Measurements from ENCODE around the gene KIRREL1. TPM values are rescaled to one million over a fixed set of nuclear protein-coding genes. Genes with fewer than 3 reads are reported as not detected.

The KIRREL1 gene
- total RNA-seq, 1 experiment from 2014 or later: 31.1 TPM

DNA sequence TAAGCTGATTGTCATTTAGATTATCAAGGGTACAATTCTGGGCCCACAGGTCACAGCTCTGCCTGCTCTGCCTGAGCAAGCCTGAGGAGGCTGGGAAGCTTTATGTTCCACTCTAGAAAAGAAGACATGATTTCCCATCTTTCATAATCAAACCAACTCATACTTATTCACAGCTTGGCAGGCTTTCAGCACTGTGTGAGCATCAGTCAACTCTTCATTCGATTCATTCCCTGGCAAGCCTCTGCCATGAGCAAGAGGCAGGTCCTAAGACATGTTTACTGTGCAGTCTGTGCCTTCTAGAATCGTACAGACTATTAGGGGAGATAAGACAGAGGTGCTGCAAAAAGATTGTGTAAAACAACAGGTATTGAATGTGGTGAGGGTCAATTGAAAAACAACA, 24.5 kb upstream of the KIRREL1 start:
- no peak for DNase-seq (ENCODE audit: low spot score)
- in situ Hi-C loops (cut with HindIII; ENCODE audit: low sequenced_read_pairs): loop anchor here (25.0 kb wide), 1 partner anchor 143 kb away; no protein-coding TSS in a partner anchor

DNA sequence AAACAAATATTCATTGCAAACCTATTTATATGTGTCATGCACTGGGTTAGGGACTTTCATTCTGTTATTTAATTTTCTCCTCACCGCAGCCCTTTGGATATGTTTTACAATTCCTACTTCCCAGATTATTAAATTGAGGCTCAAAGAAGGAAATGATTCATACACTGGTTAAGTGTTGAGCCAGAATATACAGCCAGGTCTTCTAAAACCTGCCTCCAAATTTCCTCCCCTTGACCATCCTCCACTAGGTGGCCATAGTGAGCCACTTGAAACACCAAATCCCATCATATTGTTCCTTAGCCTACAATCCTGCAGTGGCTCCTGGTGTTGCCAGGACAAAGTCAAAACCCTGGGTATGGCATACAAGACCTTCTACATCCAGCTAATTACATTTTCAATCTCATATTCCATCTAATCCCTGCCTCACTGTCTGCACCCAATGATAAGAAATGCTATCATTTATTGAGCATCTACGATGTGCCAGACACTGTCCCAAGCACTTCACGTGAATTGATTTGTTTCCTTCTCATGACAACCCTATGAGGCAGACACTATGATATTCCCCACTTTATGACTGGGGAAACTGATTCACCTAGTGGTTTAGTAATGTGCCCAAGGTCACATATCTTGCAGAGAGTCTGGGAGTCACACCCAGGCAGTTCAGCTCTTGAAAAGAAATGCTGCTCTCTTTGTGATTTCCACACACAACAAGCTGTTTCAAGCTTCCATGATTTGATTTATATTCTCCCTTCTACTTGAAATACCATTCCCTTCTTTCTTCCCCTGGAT, 23.6 kb upstream of the KIRREL1 start:
- in situ Hi-C loops (cut with HindIII; ENCODE audit: low sequenced_read_pairs): loop anchor here (25.0 kb wide), 1 partner anchor 142 kb away; no protein-coding TSS in a partner anchor
- DNase-seq (ENCODE audit: low spot score): peak; percentile 25

DNA sequence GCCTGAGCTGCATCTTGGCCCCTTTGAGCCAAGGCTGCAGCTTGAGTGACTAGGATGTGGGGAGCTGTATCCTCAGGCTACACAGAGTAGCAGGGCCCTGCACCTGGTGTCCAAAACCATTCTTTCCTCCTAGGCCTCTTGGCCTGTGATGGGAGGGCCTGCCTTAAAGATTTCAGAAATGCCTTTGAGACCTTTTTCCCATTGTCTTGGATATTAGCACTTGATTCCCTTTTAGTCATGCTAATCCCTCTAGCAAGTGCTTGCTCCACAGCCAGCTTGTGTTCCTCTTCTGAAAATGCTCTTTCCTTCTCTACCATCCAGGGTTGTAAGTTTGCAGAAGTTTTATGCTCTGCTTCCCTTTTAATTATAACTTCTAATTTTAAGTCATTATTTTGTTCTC, 21.7 kb upstream of the KIRREL1 start:
- in situ Hi-C loops (cut with HindIII; ENCODE audit: low sequenced_read_pairs): loop anchor here (25.0 kb wide), 1 partner anchor 141 kb away; no protein-coding TSS in a partner anchor
- no peak for DNase-seq (ENCODE audit: low spot score)

DNA sequence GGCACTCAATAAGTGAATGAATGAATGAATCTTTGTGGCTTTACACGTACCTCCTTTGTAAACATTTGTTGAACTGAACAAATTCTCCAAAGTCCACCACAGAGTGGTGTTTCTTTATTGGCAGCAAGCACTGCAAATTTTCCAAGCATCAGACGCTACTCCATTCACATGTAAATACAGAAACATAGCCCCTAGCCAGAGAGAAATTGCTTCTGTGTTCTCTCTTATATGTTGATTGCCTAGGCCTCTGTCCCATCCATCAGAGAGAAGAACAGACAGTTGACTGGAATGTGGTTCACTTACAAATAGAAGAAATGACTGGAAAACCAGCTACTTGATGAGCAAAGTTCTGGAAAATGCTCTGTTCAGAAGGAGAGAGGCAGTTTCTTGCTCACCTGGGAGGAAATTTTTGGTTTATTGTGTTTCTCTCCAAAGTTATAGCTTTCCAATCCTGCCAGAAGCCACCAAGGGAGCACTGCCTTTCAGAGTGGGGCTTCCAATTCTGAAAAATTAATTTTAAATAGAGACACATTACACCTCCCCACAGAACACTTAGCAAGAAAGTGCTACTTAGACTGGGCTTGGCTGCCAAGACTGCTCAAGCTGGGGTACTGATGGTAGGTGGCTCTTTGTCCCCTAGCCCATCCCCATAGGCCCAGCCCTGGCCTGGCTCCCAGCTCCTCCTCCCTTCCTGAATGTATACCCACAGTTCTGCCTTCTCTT, 18.1 kb upstream of the KIRREL1 start:
- in situ Hi-C loops (cut with HindIII; ENCODE audit: low sequenced_read_pairs): no loop called here
- no peak for DNase-seq (ENCODE audit: low spot score)

DNA sequence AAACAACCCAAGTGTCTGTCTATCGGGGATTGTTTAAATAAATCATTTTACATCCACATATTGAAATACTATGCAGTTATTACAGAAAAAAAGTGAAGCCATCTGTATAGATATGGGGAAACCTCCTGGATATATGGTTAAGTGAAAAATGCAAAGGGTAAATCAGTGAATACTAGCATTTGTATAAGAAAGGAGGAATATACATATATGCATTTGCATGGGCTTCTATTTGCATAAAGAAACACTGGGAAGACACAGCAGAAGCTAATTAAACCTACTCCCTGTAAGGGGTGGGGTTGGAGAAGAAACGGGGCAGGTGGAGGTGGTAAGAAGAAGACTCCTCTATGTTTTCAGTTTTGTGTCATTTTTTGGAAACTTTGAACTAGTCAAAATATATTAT, 16.6 kb upstream of the KIRREL1 start:
- in situ Hi-C loops (cut with HindIII; ENCODE audit: low sequenced_read_pairs): no loop called here
- DNase-seq (ENCODE audit: low spot score): no peak

DNA sequence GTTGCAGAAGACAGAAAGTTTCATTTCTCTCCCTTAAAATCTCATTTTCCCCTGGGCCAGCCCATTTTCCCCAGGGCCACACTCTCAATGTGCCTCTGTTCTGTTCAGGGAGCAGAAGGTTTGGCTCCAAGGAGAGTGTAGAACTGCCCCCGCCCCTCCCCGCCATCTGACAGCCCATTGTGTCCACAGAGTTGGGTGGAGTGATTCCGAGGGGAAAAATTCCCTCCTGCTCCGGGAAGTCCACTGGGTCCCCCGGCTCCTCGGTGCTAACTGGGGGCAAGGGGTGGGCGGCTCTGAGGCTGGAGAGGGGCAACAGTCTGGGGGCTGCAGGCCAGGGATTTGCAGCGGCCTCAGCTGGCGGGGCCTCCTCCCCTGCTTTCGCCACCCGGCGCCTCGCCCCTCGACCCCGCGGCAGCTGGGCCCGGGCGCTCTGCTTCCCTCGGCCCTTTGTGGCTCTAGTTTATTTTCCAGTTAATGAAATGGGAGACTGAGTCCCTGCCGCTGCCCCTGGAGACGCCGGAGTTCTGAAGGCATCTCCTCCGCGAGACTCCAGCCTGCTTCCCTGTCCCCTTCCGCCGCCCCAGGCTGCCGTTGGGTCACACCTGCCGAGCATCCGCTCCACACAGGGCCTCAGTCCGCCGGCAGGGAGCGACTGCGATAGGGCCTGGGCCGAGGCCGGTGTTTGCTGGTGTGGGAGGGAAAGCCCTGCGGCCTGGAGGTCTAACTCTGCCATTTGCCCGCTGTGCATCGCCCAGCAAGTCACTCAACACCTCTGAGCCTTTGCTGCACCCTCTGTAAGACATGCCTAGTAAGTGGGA, 14.7 kb upstream of the KIRREL1 start:
- DNase-seq (ENCODE audit: low spot score): no peak
- in situ Hi-C loops (cut with HindIII; ENCODE audit: low sequenced_read_pairs): no loop called here

DNA sequence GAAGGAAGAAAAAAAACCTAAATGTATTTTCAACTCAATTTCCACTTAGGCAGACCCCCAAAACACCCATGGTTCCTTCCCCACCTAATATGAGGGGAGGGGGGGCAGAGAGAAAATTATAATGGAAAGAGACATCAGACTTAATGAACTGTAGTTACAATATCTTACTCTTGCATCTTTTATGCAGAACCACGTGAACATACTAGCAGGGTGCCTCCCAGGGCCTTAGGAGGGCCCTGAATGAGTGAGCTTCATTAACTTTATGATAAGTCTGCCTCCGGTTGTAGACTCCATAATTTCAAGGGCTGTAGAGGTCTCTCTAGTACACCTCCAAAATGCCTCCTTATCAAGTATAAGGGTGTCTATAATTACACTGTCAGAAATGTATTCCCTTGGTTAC, 11.3 kb upstream of the KIRREL1 start:
- in situ Hi-C loops (cut with HindIII; ENCODE audit: low sequenced_read_pairs): no loop called here
- DNase-seq (ENCODE audit: low spot score): no peak

DNA sequence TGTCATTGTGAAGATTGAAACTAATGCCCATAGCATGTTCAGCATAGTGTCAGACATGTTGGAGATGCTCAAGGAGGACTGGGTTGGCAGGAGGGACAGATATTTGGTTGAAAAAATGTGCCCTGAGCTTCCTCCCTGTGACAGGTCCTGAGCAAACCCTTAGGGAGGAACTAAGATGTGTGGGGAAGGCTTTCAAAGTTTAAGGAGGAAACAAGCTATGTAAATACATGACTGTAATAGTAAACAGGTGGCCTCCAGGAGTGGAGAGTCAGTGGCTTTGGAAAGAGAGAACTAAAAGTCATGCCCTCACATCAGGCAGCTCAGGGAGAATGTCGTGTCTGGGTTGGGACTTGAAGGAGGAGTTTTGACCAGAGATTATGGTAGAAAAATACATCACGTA, 9.7 kb upstream of the KIRREL1 start:
- in situ Hi-C loops (cut with HindIII; ENCODE audit: low sequenced_read_pairs): no loop called here
- DNase-seq (ENCODE audit: low spot score): no peak

DNA sequence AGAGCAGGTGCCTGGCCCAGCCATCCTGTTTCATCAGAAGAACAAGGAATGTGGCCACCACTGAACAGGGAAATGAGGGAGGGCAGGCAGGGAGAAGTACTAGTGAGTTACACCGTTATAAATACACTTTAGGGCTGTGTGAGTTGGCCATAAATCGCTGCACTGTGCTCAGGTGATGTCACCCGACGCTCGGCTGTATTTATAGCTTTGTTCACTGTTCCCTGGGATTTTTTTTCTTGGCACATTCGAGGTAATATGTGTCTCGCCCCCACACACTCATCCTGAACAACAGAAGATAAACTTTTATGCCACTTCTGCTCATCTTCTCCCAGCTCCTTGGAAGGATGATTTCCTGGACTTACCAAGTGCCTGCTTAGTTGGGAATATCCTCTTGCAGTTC, 9.0 kb upstream of the KIRREL1 start:
- DNase-seq (ENCODE audit: low spot score): no peak
- in situ Hi-C loops (cut with HindIII; ENCODE audit: low sequenced_read_pairs): no loop called here

DNA sequence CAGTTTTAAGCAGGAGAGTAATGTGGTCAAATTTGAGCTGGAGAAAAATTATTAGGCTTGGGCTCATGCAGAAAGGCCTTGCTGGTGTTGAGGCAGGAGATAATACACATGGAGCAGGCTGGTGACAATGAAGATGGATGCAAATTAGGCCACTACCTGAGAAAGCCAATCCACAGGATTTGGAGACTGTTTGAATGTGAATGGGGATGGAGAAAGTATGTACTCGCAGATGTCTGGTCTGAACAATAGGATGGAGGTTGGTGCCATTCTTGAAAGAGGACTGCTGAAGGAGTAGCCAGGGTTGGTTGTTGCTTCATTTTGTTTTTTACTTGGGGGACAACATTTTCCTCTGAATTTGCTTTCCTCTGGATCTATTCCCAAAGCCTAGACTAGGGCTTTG, 8.0 kb upstream of the KIRREL1 start:
- no peak for DNase-seq (ENCODE audit: low spot score)
- in situ Hi-C loops (cut with HindIII; ENCODE audit: low sequenced_read_pairs): no loop called here

DNA sequence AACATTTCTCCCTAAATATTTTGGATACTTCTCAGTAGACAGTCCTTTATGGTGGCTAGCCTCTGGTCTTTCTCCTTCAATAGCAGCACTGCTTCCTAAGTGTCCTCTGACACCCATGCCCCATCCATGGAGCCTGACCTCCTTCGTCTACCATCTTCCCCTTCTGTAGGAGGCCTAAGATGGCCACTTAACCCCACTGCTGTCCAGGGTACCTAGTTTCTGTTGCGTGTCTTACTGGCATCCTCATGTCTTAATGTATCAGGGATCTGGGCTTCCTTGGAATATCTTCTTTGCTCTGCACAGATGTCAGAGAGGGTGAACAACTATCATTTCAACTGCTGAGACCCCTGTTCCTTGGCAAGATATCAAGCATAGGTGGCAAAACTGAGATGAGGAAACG, 5.4 kb upstream of the KIRREL1 start:
- in situ Hi-C loops (cut with HindIII; ENCODE audit: low sequenced_read_pairs): no loop called here
- DNase-seq (ENCODE audit: low spot score): no peak

DNA sequence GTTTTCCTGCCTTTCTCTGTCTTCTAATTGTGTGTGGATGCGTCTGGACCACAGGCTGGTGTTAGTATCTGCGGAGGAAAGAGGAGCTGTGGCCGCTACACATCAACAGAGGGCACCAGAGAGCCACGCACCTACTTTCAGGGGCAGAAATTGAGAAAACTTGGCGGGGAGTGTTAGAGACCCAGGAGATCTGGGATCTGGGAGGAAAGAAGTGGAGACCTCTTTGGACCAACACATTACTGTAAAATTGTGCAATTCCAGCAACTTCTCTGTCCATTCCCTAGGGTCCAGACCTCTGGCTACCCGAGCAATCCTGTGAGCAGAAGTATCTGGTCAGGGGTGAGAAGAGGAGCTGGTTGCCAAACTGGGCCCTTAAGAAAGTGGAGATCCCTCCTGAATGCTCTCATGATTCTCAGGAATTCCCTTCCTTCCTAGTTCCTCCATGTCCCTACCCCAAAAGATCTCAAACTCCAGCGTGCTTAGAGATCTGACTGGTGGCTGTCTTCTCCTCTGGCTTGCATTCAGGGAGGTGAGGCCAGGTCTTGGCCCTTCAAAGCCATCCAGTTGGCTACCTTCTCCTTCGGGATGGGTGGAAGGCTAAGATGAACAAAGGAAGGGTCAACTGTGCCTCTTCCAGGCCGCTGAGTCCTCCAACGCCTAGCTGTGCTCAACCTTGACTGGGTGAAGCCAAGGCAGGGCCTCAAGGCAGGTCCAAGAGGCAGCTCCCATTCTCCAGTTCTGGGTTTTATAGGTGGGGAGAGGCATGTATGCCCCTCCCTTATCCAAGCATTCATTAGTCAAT, 1.2 kb upstream of the KIRREL1 start:
- in situ Hi-C loops (cut with HindIII; ENCODE audit: low sequenced_read_pairs): no loop called here
- peak; percentile 37 for DNase-seq (ENCODE audit: low spot score)

DNA sequence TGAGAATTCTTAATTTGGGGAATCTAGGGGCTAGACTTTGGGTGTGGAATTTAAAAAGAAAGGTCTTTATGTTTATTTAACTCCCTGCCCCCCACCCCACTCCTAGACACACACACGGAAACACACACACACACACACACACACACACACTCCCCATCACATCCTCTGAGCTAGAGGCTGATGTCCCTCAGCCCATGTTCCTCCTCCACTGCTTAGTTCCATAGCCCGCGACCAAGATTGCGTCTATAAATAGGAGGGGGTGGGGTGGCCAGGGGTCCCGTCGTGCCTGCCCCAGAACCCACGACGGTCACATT, 655 bp upstream of the KIRREL1 start:
- in situ Hi-C loops (cut with HindIII; ENCODE audit: low sequenced_read_pairs): no loop called here
- no peak for DNase-seq (ENCODE audit: low spot score)

DNA sequence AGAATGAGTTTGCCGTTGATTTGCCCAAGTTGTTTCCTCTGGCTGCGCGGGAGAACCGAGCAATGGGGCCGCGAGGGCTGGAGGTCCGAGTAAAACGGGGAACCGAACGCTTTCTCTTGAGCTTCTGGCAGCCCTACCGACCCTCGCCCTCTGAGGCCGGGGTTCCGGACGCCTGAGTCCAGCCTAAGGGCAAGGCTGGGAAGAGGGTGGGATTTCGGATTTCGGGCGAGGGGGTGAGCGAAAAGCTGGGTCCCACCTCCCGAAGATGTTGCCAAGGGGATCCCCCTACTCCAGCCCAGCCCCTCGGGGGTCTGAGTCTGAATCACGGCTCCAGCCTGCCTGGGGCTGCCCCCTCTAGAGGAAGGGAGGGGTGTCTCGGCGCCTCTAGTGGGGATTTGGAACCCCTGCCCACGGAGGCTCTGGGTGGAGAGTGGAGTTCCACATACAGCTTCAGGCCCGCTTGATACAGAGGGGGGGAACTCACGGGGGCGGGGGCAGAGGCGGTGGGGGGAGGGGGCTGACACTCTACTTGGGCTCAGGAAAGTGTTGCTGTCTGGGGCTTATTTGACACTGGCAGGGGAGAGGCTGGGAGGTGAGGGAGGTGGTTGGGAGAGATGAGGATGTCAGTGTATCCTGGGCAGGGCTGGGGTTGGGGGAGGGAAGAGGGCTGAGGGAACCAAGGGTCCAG, 617 bp downstream of the KIRREL1 start:
- in situ Hi-C loops (cut with HindIII; ENCODE audit: low sequenced_read_pairs): no loop called here
- no peak for DNase-seq (ENCODE audit: low spot score)

DNA sequence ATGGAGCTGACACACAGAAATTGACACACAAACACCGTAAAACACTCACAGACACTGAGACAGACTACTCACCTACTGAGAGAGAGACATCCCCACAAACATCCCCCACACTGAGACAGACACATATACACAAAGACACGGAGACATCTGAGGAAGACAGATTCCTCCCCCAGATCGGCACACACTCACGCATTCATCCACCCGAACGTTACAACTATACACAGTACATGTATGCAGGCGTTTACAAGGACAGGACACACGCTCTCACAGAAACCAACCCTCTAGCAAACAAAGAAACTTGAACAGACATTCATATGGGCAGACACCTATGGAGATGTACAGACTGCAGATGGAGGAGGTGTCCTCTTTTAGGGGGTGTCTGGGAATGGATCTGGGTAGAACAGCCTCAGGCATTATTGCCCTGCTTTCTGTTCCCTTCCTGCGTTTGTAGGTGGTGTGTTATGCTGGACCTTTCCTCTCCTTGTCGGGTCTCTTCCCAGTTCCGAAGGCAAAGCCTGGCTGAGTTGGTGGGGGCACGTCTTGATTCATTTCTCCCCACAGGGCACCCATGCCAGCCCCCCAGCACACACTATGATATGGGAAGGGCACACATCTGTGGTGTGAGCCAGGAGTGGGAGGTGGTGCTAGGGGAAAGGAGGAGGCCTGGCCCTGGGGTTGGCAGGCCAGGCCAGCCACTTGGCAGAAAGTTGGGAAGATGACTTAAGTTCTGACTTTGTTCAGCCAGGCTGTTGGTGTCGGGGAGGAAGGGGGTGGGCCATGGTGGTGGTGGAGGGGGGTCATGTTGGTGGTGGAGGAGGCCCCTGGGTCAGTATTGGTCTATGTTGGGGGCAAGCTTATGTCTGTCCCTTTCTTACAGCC, 1.5 kb downstream of the KIRREL1 start:
- no peak for DNase-seq (ENCODE audit: low spot score)
- in situ Hi-C loops (cut with HindIII; ENCODE audit: low sequenced_read_pairs): no loop called here

DNA sequence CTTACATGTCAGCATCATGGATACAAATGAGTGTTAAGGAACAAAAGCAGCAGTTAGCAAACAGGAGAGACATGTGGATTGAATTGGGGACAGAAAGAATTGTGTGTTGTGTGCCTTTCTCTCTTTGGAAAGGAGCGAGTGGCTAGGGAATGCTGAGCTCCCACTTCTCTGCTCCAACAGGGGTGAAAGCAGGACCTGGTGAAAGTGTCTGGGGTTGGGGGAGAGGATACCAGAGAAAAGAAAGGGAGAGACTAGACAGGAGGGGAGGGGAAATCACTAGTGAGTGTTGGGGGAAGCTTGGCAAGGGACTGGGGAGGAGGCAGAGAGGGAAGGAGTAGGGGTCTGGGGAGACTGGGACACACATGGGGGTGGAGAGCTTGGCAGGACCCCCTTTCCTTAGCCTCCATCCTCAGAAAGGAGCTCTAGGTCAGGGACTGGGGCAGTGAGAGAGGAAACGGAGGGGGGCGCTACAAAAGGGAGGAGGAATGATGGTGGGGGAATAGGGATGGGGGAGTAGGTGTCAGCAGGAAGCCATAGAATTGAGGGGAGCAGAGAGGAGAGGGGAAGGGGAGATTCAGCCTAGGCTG, 2.2 kb downstream of the KIRREL1 start:
- no peak for DNase-seq (ENCODE audit: low spot score)
- in situ Hi-C loops (cut with HindIII; ENCODE audit: low sequenced_read_pairs): no loop called here

DNA sequence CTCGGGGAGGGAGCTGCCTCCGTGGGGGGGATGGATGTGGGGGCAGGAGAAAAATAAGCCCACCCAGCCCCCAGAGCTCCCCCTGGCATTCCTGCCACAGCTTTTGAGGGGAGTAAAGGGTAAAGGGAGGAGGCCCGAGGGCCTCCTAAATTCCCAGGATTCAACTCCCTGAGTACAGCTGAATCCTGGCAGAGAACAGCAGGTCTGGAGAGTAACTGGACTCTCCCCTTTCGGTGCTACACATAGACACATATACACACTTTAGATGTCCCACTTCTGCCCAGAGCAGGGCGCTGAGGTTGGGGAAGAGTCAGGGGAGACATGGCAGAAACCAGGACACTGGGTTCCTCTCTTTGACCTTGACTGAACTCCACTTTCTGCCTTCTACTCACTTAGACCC, 3.0 kb downstream of the KIRREL1 start:
- in situ Hi-C loops (cut with HindIII; ENCODE audit: low sequenced_read_pairs): no loop called here
- no peak for DNase-seq (ENCODE audit: low spot score)

Data from G401 (cell line).